NCI-H2196 treated with DMSO at 0.1 percent for 48 hours (cell line): ENCODE measurements around the gene TPRN.
A peak's percentile ranks its signal among the peaks of the same experiment; 100 is the strongest.

Source experiments
- DNase-seq: peaks from one replicate; lab custom pipeline; 2025; ENCODE audit not compliant: unreplicated experiment; lab: John Stamatoyannopoulos, UW

TPRN gene

GRCh38 chr9:137174722-137175293, 25.7 kb downstream of the TPRN start:
- no peak for DNase-seq

GRCh38 chr9:137173796-137174664, 26.5 kb downstream of the TPRN start:
- no peak for DNase-seq

- DNase-seq: peak; percentile 37
Measured at GRCh38 chr9:137172901-137173795, 27.4 kb downstream of the TPRN start.

GRCh38 chr9:137171149-137171900, 29.2 kb downstream of the TPRN start:
- DNase-seq: no peak

- no peak for DNase-seq
Measured at GRCh38 chr9:137170486-137171148, 29.9 kb downstream of the TPRN start.

GRCh38 chr9:137169896-137170358, 30.6 kb downstream of the TPRN start, which contains the start of gene LRRC26:
Gene LRRC26, minus strand, starts transcription at chr9:137170051. Its CDS starts 108 bp downstream, at chr9:137169943.
- DNase-seq: no peak

GRCh38 chr9:137168904-137169856, 31.4 kb downstream of the TPRN start:
- DNase-seq: peak; percentile 90

GRCh38 chr9:137168573-137168903, 32.0 kb downstream of the TPRN start:
- DNase-seq: no peak

GRCh38 chr9:137167747-137168572, 32.6 kb downstream of the TPRN start:
- DNase-seq: peak; percentile 44

GRCh38 chr9:137167277-137167746, 33.2 kb downstream of the TPRN start:
- no peak for DNase-seq

- no peak for DNase-seq
Measured at GRCh38 chr9:137166380-137167229, 33.9 kb downstream of the TPRN start.

GRCh38 chr9:137165250-137165836, 35.2 kb downstream of the TPRN start:
- DNase-seq: no peak

GRCh38 chr9:137164370-137165249, 35.9 kb downstream of the TPRN start:
- DNase-seq: no peak

GRCh38 chr9:137163805-137164204, 36.7 kb downstream of the TPRN start:
- no peak for DNase-seq

GRCh38 chr9:137163365-137163715, 37.2 kb downstream of the TPRN start:
- DNase-seq: no peak
